WTC11 (cell line): ENCODE results near the gene ITPRIPL1. TPM values are rescaled to one million over a fixed set of nuclear protein-coding genes. Genes with fewer than 3 reads are reported as not detected.

Source experiments
- ATAC-seq: fragments of 200-7000 bp; cut with Tn5 transposase; 2 replicates; pipeline ENCODE4 v1.10.0; 2021; ENCODE audit warnings: mild to moderate bottlenecking, moderate library complexity
- Bru-seq: library from RNA; stranded (reverse); fragments of 400-500 nt; gene quantifications from one replicate; lab custom pipeline; 2021; lab: Mats Ljungman, UMichigan
- CTCF ChIA-PET: fragments of 300-600 bp; sonication (Branson Sonifier 250); formaldehyde crosslinking; loops from one replicate; lab custom pipeline; 2021; ENCODE audit warnings: antibody characterized with exemption; lab: Charles Lee
- POLR2A ChIA-PET: fragments of 350-600 bp; sonication (Branson Sonifier 250); formaldehyde crosslinking; loops from one replicate; lab custom pipeline; 2021; ENCODE audit warnings: antibody characterized with exemption; lab: Charles Lee
- DNase-seq: peaks from one replicate; pipeline ENCODE4 v3.0.0; 2021; ENCODE audit warnings: low spot score
- H3K27ac Mint-ChIP-seq: 2 replicates; pipeline ENCODE4 v1.8.0; 2021; ENCODE audit warnings: mixed read lengths
- H3K27me3 Mint-ChIP-seq: 2 replicates; pipeline ENCODE4 v1.8.0; 2021; ENCODE audit warnings: low read depth, mild to moderate bottlenecking, moderate library complexity, mixed read lengths
- H3K36me3 Mint-ChIP-seq: 2 replicates; pipeline ENCODE4 v1.8.0; 2021; ENCODE audit warnings: mixed read lengths
- H3K4me1 Mint-ChIP-seq: 2 replicates; pipeline ENCODE4 v1.8.0; 2022; ENCODE audit warnings: mixed read lengths
- H3K4me3 Mint-ChIP-seq: 2 replicates; pipeline ENCODE4 v1.8.0; 2021; ENCODE audit warnings: mild to moderate bottlenecking, moderate library complexity, mixed read lengths
- H3K9me3 Mint-ChIP-seq: 2 replicates; pipeline ENCODE4 v1.8.0; 2021; ENCODE audit warnings: mixed read lengths
- ATF3 ChIP-seq: sonication (generic); formaldehyde crosslinking; conservative IDR thresholded peaks from 2 replicates; pipeline ENCODE4 v1.8.1; 2022; ENCODE audit warnings: mild to moderate bottlenecking, missing genetic modification reagents
- CREB1 ChIP-seq: sonication (generic); formaldehyde crosslinking; IDR thresholded peaks from 2 replicates; pipeline ENCODE4 v1.8.0; 2023; ENCODE audit warnings: mild to moderate bottlenecking, missing genetic modification reagents
- EMX1 ChIP-seq: fragments of 250-450 bp; sonication (Bioruptor Pico); IDR thresholded peaks from 2 replicates; pipeline ENCODE4 v1.8.0; 2021; ENCODE audit warnings: mild to moderate bottlenecking
- FOXP4 ChIP-seq: sonication (generic); formaldehyde crosslinking; IDR thresholded peaks from 2 replicates; pipeline ENCODE4 v1.8.0; 2022; ENCODE audit warnings: mild to moderate bottlenecking, missing genetic modification reagents
- KAT7 ChIP-seq: sonication (generic); formaldehyde crosslinking; IDR thresholded peaks from 2 replicates; pipeline ENCODE4 v1.8.1; 2023; ENCODE audit warnings: missing genetic modification reagents, mild to moderate bottlenecking, borderline replicate concordance
- NFATC4 ChIP-seq: fragments of 250-450 bp; sonication (Bioruptor Pico); IDR thresholded peaks from 2 replicates; pipeline ENCODE4 v1.9.0; 2021; ENCODE audit warnings: mild to moderate bottlenecking
- NFE2L1 ChIP-seq: sonication (generic); formaldehyde crosslinking; IDR thresholded peaks from 2 replicates; pipeline ENCODE4 v1.8.1; 2023; ENCODE audit warnings: missing genetic modification reagents
- SMAD3 ChIP-seq: sonication (generic); formaldehyde crosslinking; IDR thresholded peaks from 2 replicates; pipeline ENCODE4 v1.8.0; 2022; ENCODE audit warnings: missing genetic modification reagents, mild to moderate bottlenecking, borderline replicate concordance
- TP53 ChIP-seq: sonication (generic); formaldehyde crosslinking; IDR thresholded peaks from 2 replicates; pipeline ENCODE4 v1.8.1; 2023; ENCODE audit warnings: mild to moderate bottlenecking, missing genetic modification reagents
- ZBTB21 ChIP-seq: sonication (generic); formaldehyde crosslinking; IDR thresholded peaks from 2 replicates; pipeline ENCODE4 v1.8.1; 2023; ENCODE audit warnings: mild to moderate bottlenecking, missing genetic modification reagents, borderline replicate concordance
- ZNF121 ChIP-seq: sonication (generic); formaldehyde crosslinking; IDR thresholded peaks from 2 replicates; pipeline ENCODE4 v1.8.0; 2023; ENCODE audit warnings: missing genetic modification reagents
- ZNF423 ChIP-seq: fragments of 250-450 bp; sonication (Bioruptor Pico); IDR thresholded peaks from 2 replicates; pipeline ENCODE4 v2.1.2; 2022; ENCODE audit warnings: mild to moderate bottlenecking, moderate library complexity
- ZNF671 ChIP-seq: fragments of 250-450 bp; sonication (Bioruptor Pico); IDR thresholded peaks from 2 replicates; pipeline ENCODE4 v1.8.0; 2021; ENCODE audit warnings: mild to moderate bottlenecking
- long read RNA-seq, 3 experiments: library from RNA in 1 of 3; library from capped mRNA in 1 of 3; library from polyadenylated mRNA in 1 of 3; unstranded in 2 of 3; stranded (forward) in 1 of 3; transcript quantifications; one replicate each; pipeline ENCODE4 v2.0.0, GENCODE V29; 2021
- total RNA-seq: library from RNA; stranded (reverse); gene quantifications from 3 replicates; pipeline ENCODE4 v1.2.3, GENCODE V29; 2021
- TF ChIP-seq, protein P1 (sequence below): sonication (generic); formaldehyde crosslinking; IDR thresholded peaks from 2 replicates; pipeline ENCODE4 v1.8.1; 2023; ENCODE audit warnings: mild to moderate bottlenecking, missing genetic modification reagents
- TF ChIP-seq, protein P2 (sequence below): sonication (generic); formaldehyde crosslinking; IDR thresholded peaks from 2 replicates; pipeline ENCODE4 v1.8.1; 2022; ENCODE audit warnings: low read depth, missing genetic modification reagents, borderline replicate concordance
- TF ChIP-seq, protein P3 (sequence below): sonication (generic); formaldehyde crosslinking; IDR thresholded peaks from 2 replicates; pipeline ENCODE4 v1.8.0; 2023; ENCODE audit warnings: missing genetic modification reagents, mild to moderate bottlenecking, borderline replicate concordance
- TF ChIP-seq, protein P4 (sequence below): sonication (generic); formaldehyde crosslinking; IDR thresholded peaks from 2 replicates; pipeline ENCODE4 v1.8.0; 2022; ENCODE audit warnings: mild to moderate bottlenecking, missing genetic modification reagents
- TF ChIP-seq, protein P5 (sequence below): fragments of 200-600 bp; IDR thresholded peaks from 2 replicates; pipeline ENCODE4 v1.8.0; 2022; ENCODE audit warnings: antibody characterized with exemption
- TF ChIP-seq, protein P6 (sequence below): fragments of 250-450 bp; sonication (Bioruptor Pico); IDR thresholded peaks from 2 replicates; pipeline ENCODE4 v2.1.2; 2022; ENCODE audit warnings: mild to moderate bottlenecking, moderate library complexity

The ITPRIPL1 gene, protein sequence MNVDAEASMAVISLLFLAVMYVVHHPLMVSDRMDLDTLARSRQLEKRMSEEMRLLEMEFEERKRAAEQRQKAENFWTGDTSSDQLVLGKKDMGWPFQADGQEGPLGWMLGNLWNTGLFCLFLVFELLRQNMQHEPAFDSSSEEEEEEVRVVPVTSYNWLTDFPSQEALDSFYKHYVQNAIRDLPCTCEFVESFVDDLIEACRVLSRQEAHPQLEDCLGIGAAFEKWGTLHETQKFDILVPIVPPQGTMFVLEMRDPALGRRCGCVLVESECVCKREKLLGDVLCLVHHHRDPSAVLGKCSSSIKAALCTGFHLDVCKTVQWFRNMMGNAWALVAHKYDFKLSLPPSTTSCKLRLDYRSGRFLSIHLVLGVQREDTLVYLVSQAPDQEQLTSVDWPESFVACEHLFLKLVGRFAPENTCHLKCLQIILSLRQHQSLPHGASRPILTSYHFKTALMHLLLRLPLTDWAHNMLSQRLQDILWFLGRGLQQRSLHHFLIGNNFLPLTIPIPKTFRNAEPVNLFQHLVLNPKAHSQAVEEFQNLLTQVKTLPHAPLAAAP
- total RNA-seq: 11.7 to 17.3 TPM (median 13.7 TPM) in 3 replicates
- percentile 69 among the genes with signal in this experiment for Bru-seq, nascent RNA
- long read RNA-seq, experiment 1, full-length matches to known transcripts: 87 of 96 reads
- long read RNA-seq, experiment 1, partial matches to known transcripts: 8 of 96 reads
- long read RNA-seq, experiment 1, other reads (novel, unspliced or antisense): 1 of 96 reads
- long read RNA-seq, experiment 2, full-length matches to known transcripts: 11 of 12 reads
- long read RNA-seq, experiment 2, partial matches to known transcripts: 1 of 12 reads
- long read RNA-seq, experiment 2, other reads (novel, unspliced or antisense): 0 of 12 reads
- long read RNA-seq, experiment 3, partial matches to known transcripts: 0 of 10 reads
- long read RNA-seq, experiment 3, other reads (novel, unspliced or antisense): 3 of 10 reads

DNA sequence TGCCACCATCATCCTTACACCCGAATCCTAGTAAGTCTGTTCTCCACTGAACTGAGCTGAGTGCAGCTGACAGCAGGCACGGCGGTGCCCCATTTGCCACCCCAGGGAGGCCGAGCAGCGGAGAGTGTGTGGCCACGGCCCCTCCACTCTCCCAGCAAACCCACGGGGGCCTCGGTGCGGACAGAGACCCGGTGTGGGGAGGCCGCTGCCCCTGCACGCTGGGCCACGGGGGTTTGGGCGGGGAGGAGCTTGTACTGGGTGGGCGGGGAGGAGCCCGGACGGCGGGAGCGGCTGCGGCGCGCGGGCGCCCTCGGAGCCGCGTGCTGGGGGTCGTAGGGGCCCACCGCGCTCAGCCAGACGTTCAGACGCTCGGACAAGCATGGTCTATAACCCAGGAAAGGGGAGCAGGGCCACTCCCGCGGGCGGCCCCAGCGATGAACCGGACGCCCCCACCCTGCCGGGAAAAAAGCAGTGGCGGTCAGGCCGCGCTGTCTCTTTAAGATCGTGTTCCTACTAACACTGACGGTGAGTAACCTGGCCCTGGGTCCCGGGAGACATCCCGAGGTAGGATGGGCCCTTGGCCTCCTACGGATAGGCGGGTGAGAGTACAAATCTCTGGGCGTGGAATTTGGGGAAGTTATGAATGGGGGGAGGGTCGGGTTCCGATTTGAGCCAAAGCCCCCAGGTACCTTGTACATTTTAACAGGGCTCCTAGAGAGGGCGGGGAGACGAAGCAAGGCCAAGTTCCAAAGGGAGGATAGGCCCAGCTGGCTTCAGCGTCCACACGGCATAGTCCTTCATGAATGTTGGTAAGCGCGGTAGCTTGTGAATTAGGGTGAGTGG, at the start of gene ITPRIPL1:
Gene ITPRIPL1, plus strand, starts transcription at position 277 of the 843 bp plus-strand sequence. Its CDS starts 523 bp downstream, at position 800.
- Mint-ChIP-seq H3K36me3 (peaks cover 21% of the 10 kb centered on the region), H3K4me1 (peaks cover 22% of the 10 kb centered on the region), H3K9me3 (no peaks in the 10 kb centered on the region), H3K27ac (no peak within 1 kb of the TSS), H3K27me3 (peaks cover 51% of the 10 kb centered on the region), H3K4me3 (peak within 1 kb of the TSS; percentile 88)
- ATAC-seq: peak; percentile 53
- POLR2A ChIA-PET: interaction anchor here (1.6 kb wide), 1 partner anchor 10 kb away, joined by 7 read pairs; the partner anchor contains the start of gene NCAPH
- CTCF ChIA-PET: interaction anchor here (0.6 to 1.6 kb wide), 10 partner anchors 9 to 229 kb away, joined by 3 to 6 read pairs (median 3); partner anchors contain the start of genes ASTL, NCAPH and SNRNP200
- peak; percentile 44 for DNase-seq
- TF ChIP-seq, protein P1, sequence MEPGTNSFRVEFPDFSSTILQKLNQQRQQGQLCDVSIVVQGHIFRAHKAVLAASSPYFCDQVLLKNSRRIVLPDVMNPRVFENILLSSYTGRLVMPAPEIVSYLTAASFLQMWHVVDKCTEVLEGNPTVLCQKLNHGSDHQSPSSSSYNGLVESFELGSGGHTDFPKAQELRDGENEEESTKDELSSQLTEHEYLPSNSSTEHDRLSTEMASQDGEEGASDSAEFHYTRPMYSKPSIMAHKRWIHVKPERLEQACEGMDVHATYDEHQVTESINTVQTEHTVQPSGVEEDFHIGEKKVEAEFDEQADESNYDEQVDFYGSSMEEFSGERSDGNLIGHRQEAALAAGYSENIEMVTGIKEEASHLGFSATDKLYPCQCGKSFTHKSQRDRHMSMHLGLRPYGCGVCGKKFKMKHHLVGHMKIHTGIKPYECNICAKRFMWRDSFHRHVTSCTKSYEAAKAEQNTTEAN (CRISPR knock-in tag): no peak
- TF ChIP-seq, protein P2, sequence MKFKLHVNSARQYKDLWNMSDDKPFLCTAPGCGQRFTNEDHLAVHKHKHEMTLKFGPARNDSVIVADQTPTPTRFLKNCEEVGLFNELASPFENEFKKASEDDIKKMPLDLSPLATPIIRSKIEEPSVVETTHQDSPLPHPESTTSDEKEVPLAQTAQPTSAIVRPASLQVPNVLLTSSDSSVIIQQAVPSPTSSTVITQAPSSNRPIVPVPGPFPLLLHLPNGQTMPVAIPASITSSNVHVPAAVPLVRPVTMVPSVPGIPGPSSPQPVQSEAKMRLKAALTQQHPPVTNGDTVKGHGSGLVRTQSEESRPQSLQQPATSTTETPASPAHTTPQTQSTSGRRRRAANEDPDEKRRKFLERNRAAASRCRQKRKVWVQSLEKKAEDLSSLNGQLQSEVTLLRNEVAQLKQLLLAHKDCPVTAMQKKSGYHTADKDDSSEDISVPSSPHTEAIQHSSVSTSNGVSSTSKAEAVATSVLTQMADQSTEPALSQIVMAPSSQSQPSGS (CRISPR knock-in tag): no peak
- no peak for TF ChIP-seq NFE2L1 (CRISPR knock-in tag)
- TF ChIP-seq, protein P3, sequence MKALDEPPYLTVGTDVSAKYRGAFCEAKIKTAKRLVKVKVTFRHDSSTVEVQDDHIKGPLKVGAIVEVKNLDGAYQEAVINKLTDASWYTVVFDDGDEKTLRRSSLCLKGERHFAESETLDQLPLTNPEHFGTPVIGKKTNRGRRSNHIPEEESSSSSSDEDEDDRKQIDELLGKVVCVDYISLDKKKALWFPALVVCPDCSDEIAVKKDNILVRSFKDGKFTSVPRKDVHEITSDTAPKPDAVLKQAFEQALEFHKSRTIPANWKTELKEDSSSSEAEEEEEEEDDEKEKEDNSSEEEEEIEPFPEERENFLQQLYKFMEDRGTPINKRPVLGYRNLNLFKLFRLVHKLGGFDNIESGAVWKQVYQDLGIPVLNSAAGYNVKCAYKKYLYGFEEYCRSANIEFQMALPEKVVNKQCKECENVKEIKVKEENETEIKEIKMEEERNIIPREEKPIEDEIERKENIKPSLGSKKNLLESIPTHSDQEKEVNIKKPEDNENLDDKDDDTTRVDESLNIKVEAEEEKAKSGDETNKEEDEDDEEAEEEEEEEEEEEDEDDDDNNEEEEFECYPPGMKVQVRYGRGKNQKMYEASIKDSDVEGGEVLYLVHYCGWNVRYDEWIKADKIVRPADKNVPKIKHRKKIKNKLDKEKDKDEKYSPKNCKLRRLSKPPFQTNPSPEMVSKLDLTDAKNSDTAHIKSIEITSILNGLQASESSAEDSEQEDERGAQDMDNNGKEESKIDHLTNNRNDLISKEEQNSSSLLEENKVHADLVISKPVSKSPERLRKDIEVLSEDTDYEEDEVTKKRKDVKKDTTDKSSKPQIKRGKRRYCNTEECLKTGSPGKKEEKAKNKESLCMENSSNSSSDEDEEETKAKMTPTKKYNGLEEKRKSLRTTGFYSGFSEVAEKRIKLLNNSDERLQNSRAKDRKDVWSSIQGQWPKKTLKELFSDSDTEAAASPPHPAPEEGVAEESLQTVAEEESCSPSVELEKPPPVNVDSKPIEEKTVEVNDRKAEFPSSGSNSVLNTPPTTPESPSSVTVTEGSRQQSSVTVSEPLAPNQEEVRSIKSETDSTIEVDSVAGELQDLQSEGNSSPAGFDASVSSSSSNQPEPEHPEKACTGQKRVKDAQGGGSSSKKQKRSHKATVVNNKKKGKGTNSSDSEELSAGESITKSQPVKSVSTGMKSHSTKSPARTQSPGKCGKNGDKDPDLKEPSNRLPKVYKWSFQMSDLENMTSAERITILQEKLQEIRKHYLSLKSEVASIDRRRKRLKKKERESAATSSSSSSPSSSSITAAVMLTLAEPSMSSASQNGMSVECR (CRISPR knock-in tag): peak; percentile 69; the same call in 1 of the 2 replicates
- TF ChIP-seq ZNF423 (CRISPR knock-in tag): no peak
- TF ChIP-seq TP53 (CRISPR knock-in tag): peak; percentile 42; the same call in 1 of the 2 replicates
- TF ChIP-seq ZBTB21: no peak
- TF ChIP-seq ZNF671 (CRISPR knock-in tag): no peak
- TF ChIP-seq EMX1 (CRISPR knock-in tag): 0 out of 2 replicates have a peak, but pooled peaks have one; percentile 36
- TF ChIP-seq SMAD3 (CRISPR knock-in tag): no peak
- TF ChIP-seq, protein P4, sequence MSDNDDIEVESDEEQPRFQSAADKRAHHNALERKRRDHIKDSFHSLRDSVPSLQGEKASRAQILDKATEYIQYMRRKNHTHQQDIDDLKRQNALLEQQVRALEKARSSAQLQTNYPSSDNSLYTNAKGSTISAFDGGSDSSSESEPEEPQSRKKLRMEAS (CRISPR knock-in tag): peak; percentile 32; the same call in 1 of the 2 replicates
- TF ChIP-seq ATF3: no peak
- no peak for TF ChIP-seq ZNF121 (CRISPR knock-in tag)
- TF ChIP-seq, protein P5, sequence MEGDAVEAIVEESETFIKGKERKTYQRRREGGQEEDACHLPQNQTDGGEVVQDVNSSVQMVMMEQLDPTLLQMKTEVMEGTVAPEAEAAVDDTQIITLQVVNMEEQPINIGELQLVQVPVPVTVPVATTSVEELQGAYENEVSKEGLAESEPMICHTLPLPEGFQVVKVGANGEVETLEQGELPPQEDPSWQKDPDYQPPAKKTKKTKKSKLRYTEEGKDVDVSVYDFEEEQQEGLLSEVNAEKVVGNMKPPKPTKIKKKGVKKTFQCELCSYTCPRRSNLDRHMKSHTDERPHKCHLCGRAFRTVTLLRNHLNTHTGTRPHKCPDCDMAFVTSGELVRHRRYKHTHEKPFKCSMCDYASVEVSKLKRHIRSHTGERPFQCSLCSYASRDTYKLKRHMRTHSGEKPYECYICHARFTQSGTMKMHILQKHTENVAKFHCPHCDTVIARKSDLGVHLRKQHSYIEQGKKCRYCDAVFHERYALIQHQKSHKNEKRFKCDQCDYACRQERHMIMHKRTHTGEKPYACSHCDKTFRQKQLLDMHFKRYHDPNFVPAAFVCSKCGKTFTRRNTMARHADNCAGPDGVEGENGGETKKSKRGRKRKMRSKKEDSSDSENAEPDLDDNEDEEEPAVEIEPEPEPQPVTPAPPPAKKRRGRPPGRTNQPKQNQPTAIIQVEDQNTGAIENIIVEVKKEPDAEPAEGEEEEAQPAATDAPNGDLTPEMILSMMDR: no peak
- peak; percentile 71; the same call in 1 of the 2 replicates for TF ChIP-seq KAT7 (CRISPR knock-in tag)
- TF ChIP-seq CREB1: no peak
- TF ChIP-seq, protein P6, sequence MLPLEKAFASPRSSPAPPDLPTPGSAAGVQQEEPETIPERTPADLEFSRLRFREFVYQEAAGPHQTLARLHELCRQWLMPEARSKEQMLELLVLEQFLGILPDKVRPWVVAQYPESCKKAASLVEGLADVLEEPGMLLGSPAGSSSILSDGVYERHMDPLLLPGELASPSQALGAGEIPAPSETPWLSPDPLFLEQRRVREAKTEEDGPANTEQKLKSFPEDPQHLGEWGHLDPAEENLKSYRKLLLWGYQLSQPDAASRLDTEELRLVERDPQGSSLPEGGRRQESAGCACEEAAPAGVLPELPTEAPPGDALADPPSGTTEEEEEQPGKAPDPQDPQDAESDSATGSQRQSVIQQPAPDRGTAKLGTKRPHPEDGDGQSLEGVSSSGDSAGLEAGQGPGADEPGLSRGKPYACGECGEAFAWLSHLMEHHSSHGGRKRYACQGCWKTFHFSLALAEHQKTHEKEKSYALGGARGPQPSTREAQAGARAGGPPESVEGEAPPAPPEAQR (CRISPR knock-in tag): no peak
- TF ChIP-seq FOXP4 (CRISPR knock-in tag): 0 out of 2 replicates have a peak, but pooled peaks have one; percentile 35
- TF ChIP-seq NFATC4 (CRISPR knock-in tag): no peak
